ENCODE data around the gene NDC1. TPM values are rescaled to one million over a fixed set of nuclear protein-coding genes. Genes with fewer than 3 reads are reported as not detected.

The NDC1 gene
- total RNA-seq, 1 donor from 2014 or later = 15.4 TPM

- peak; percentile 20 for DNase-seq (ENCODE audit: low read depth)
Measured at GRCh38 chr1:53732409-53732808, 105.7 kb downstream of the NDC1 start.

- DNase-seq (ENCODE audit: low read depth) = no peak
Measured at GRCh38 chr1:53731779-53732305, 106.3 kb downstream of the NDC1 start.

GRCh38 chr1:53731043-53731600, 107.0 kb downstream of the NDC1 start:
- DNase-seq (ENCODE audit: low read depth) = no peak

- DNase-seq (ENCODE audit: low read depth) = no peak
Measured at GRCh38 chr1:53730224-53730865, 107.8 kb downstream of the NDC1 start.

GRCh38 chr1:53729456-53730223, 108.5 kb downstream of the NDC1 start:
- no peak for DNase-seq (ENCODE audit: low read depth)

GRCh38 chr1:53728702-53729455, 109.2 kb downstream of the NDC1 start:
- no peak for DNase-seq (ENCODE audit: low read depth)

- DNase-seq (ENCODE audit: low read depth) = no peak
Measured at GRCh38 chr1:53728196-53728595, 109.9 kb downstream of the NDC1 start.

- DNase-seq (ENCODE audit: low read depth) = no peak
Measured at GRCh38 chr1:53727461-53728092, 110.5 kb downstream of the NDC1 start.

- DNase-seq (ENCODE audit: low read depth) = no peak
Measured at GRCh38 chr1:53726009-53726600, 112.0 kb downstream of the NDC1 start.

GRCh38 chr1:53725238-53725689, 112.8 kb downstream of the NDC1 start:
- no peak for DNase-seq (ENCODE audit: low read depth)

GRCh38 chr1:53722025-53722424, 116.1 kb downstream of the NDC1 start:
- DNase-seq (ENCODE audit: low read depth) = no peak

GRCh38 chr1:53721088-53721487, 117.0 kb downstream of the NDC1 start:
- no peak for DNase-seq (ENCODE audit: low read depth)

GRCh38 chr1:53719469-53719868, 118.6 kb downstream of the NDC1 start:
- DNase-seq (ENCODE audit: low read depth) = no peak

GRCh38 chr1:53718443-53718842, 119.7 kb downstream of the NDC1 start:
- no peak for DNase-seq (ENCODE audit: low read depth)

GRCh38 chr1:53717025-53717804, 120.9 kb downstream of the NDC1 start:
- DNase-seq (ENCODE audit: low read depth) = no peak

- no peak for DNase-seq (ENCODE audit: low read depth)
Measured at GRCh38 chr1:53716150-53716549, 121.9 kb downstream of the NDC1 start.

GRCh38 chr1:53715478-53715877, 122.6 kb downstream of the NDC1 start:
- peak; percentile 19 for DNase-seq (ENCODE audit: low read depth)
